Neural crest cell (in vitro differentiated cells): Measurements from ENCODE around the gene OR52B6. TPM values are rescaled to one million over a fixed set of nuclear protein-coding genes. Genes with fewer than 3 reads are reported as not detected.
"Not testable (repeated sequence)": the region's sequence is repeated elsewhere in the genome, so short reads cannot be mapped to it uniquely, and the experiment has no call there.

ENCODE experiments used
- DNase-seq: peaks from one replicate; pipeline ENCODE4 v3.0.0; 2021; ENCODE audit warnings: low read depth, mixed read lengths, low spot score
- H3K27ac Mint-ChIP-seq: one replicate; pipeline ENCODE4 v1.8.0; 2021; ENCODE audit warnings: mild to moderate bottlenecking, mixed read lengths; ENCODE audit not compliant: unreplicated experiment
- H3K27me3 Mint-ChIP-seq: 2 replicates; pipeline ENCODE4 v1.8.0; 2021; ENCODE audit warnings: low read depth, mild to moderate bottlenecking, mixed read lengths
- H3K36me3 Mint-ChIP-seq: 2 replicates; pipeline ENCODE4 v1.8.0; 2021; ENCODE audit warnings: low read depth, mild to moderate bottlenecking, mixed read lengths
- H3K4me1 Mint-ChIP-seq: 2 replicates; pipeline ENCODE4 v1.8.0; 2021; ENCODE audit warnings: mixed read lengths
- H3K4me3 Mint-ChIP-seq: one replicate; pipeline ENCODE4 v1.8.0; 2021; ENCODE audit warnings: mild to moderate bottlenecking, mixed read lengths
- H3K9me3 Mint-ChIP-seq: 2 replicates; pipeline ENCODE4 v1.8.0; 2021; ENCODE audit warnings: mixed read lengths
- CTCF ChIP-seq: fragments of 200-600 bp; sonication (generic); conservative IDR thresholded peaks from 2 replicates; pipeline ENCODE4 v1.5.0; 2021; ENCODE audit warnings: antibody characterized with exemption, mild to moderate bottlenecking
- total RNA-seq: library from RNA; stranded (reverse); gene quantifications from 2 replicates; pipeline ENCODE4 v1.2.1, GENCODE V29; 2021

The OR52B6 gene
- total RNA-seq, 1 donor from 2014 or later, result not detected

GRCh38 chr11:5596607-5597201, 16.0 kb downstream of the OR52B6 start, which contains the start of gene TRIM6:
TSS of gene TRIM6 (plus strand) at chr11:5596637. CDS start at chr11:5596898, 261 bp downstream.
- H3K27ac Mint-ChIP-seq, result peak within 1 kb of the TSS; percentile 78
- DNase-seq, result peak; percentile 25
- H3K9me3 Mint-ChIP-seq, result no peaks in the 10 kb centered on the region
- peaks cover 35% of the 10 kb centered on the region for H3K4me1 Mint-ChIP-seq
- peaks cover under 1% of the 10 kb centered on the region for H3K36me3 Mint-ChIP-seq
- no peaks in the 10 kb centered on the region for H3K27me3 Mint-ChIP-seq
- peak within 1 kb of the TSS; percentile 95 for H3K4me3 Mint-ChIP-seq
- TF ChIP-seq CTCF, result no peak

DNA sequence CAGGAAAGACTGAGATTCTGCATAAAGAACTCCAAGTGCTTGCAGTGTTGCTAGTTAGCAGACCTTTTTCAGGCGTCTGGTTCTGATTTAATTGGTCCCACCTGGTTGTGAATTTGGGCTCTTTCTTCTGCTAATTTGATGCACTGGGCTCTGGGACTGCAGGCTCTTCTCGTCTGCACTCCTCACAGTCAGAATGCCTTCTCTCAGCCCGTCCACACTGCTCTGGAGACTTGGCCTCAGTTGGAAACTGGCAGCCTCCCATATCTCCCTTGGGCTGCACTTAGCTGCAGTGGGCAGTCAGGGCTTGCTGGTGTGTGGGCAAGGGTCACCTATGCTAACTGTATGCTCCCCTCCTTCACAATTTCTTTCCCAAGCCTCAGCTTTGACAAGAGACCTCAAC, 17.3 kb downstream of the OR52B6 start:
- H3K9me3 Mint-ChIP-seq, result no peaks in the 10 kb centered on the region
- H3K36me3 Mint-ChIP-seq, result no peaks in the 10 kb centered on the region
- no peak for TF ChIP-seq CTCF
- H3K27me3 Mint-ChIP-seq, result no peaks in the 10 kb centered on the region
- H3K27ac Mint-ChIP-seq, result no peak overlapping the region
- H3K4me3 Mint-ChIP-seq, result peak overlapping the region; percentile 95
- DNase-seq, result no peak
- H3K4me1 Mint-ChIP-seq, result peaks cover 35% of the 10 kb centered on the region

GRCh38 chr11:5600374-5600851, 19.7 kb downstream of the OR52B6 start:
- DNase-seq, result peak; percentile 47
- peaks cover 35% of the 10 kb centered on the region for H3K4me1 Mint-ChIP-seq
- peak overlapping the region; percentile 74 for H3K4me3 Mint-ChIP-seq
- H3K36me3 Mint-ChIP-seq, result no peaks in the 10 kb centered on the region
- H3K27me3 Mint-ChIP-seq, result no peaks in the 10 kb centered on the region
- no peaks in the 10 kb centered on the region for H3K9me3 Mint-ChIP-seq
- H3K27ac Mint-ChIP-seq, result no peak overlapping the region
- peak; percentile 76 for TF ChIP-seq CTCF

GRCh38 chr11:5602791-5603190, 22.1 kb downstream of the OR52B6 start:
- not testable (repeated sequence) for H3K36me3 Mint-ChIP-seq, DNase-seq, H3K27me3 Mint-ChIP-seq, H3K9me3 Mint-ChIP-seq, H3K27ac Mint-ChIP-seq, H3K4me3 Mint-ChIP-seq
- peaks cover 21% of the 10 kb centered on the region for H3K4me1 Mint-ChIP-seq

GRCh38 chr11:5603326-5603725, 22.6 kb downstream of the OR52B6 start:
- no peak for TF ChIP-seq CTCF
- Mint-ChIP-seq H3K27ac (peak overlapping the region; percentile 78), H3K36me3 (peaks cover 8% of the 10 kb centered on the region), H3K9me3 (no peaks in the 10 kb centered on the region), H3K4me3 (no peak overlapping the region), H3K4me1 (peaks cover 17% of the 10 kb centered on the region), H3K27me3 (no peaks in the 10 kb centered on the region)
- no peak for DNase-seq

DNA sequence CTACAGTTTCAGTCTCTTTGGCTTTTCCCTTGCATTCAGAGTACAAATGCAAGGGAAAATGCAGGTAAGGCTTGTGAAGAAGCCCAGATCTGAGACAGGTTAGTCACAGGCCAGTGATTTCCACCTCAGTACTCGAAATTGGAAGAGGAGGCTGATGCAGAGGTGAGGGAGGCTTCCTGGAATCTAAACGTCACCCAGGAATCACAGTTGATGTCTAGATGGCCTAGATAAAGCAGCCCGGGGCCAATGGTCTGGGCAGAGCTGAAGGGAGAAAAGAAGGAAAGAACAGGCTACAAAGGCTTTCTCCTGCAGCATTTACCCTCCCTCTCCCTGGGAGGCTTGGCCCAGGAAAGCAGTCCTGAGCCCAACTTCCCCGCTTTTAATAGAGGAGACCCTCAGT, 24.2 kb downstream of the OR52B6 start:
- TF ChIP-seq CTCF, result no peak
- DNase-seq, result no peak
- no peaks in the 10 kb centered on the region for H3K27me3 Mint-ChIP-seq
- H3K9me3 Mint-ChIP-seq, result no peaks in the 10 kb centered on the region
- H3K4me1 Mint-ChIP-seq, result peaks cover 7% of the 10 kb centered on the region
- H3K4me3 Mint-ChIP-seq, result no peak overlapping the region
- no peak overlapping the region for H3K27ac Mint-ChIP-seq
- peaks cover 10% of the 10 kb centered on the region for H3K36me3 Mint-ChIP-seq
